Vagina (tissue), 2 donors: ENCODE results near the gene TNS1.

Experiments
- CTCF ChIP-seq, 3 experiments: fragments of 450-650 bp in 2 of 3; fragments of 200-600 bp in 1 of 3; sonication (generic) in 1 of 3; IDR thresholded peaks; one replicate each; pipeline ENCODE4 v1.5.1; 2017 to 2019; ENCODE audit warnings: antibody characterized with exemption in 3 of 3, mild to moderate bottlenecking in 2 of 3, moderate library complexity in 2 of 3
- POLR2A ChIP-seq, 2 donors: fragments of 450-650 bp; IDR thresholded peaks; one replicate each; pipeline ENCODE4 v1.6.1; 2017; ENCODE audit warnings: antibody characterized with exemption in 2 of 2, mild to moderate bottlenecking in 2 of 2, moderate library complexity in 2 of 2
- POLR2AphosphoS5 ChIP-seq, 2 donors: sonication (generic); formaldehyde crosslinking; IDR thresholded peaks; one replicate each; pipeline ENCODE4 v1.9.0; 2017; ENCODE audit warnings: antibody characterized with exemption in 2 of 2, mild to moderate bottlenecking in 2 of 2, low read depth in 1 of 2; ENCODE audit not compliant: insufficient read depth in 1 of 2

DNA sequence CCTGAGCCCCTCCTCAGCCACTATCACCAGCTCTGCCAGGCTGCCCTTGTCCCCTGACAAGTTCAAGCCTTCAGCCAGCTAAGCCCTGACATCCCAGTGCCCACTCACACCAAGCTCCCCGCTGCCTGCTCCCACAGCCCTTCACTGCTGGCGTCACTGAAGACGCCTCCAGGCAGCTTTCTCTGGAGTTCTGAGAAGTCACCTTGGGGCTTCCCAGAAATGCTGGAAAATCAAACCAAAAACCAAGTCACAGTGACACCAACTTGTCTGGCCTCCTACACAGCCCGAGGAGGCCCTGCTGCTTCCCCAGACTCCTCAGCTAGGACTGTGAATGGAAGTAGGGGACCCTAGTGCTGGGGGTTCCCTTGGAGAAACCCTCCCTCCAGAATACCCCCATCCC, 2.2 kb upstream of the TNS1 start:
- TF ChIP-seq CTCF (IDR thresholded peaks at IDR 0.05) = no peak
- TF ChIP-seq POLR2A (IDR thresholded peaks at IDR 0.05) = no peak
- no peak for TF ChIP-seq POLR2AphosphoS5 (IDR thresholded peaks at IDR 0.05; ENCODE audit: insufficient read depth in 1 of 2, low read depth in 1 of 2)
